Measurements from ENCODE around the gene CMTM7. TPM values are rescaled to one million over a fixed set of nuclear protein-coding genes. Genes with fewer than 3 reads are reported as not detected.

The CMTM7 gene
- total and polyA plus RNA-seq, 2 experiments from 2014 or later: 32.2 to 93.6 TPM

DNA sequence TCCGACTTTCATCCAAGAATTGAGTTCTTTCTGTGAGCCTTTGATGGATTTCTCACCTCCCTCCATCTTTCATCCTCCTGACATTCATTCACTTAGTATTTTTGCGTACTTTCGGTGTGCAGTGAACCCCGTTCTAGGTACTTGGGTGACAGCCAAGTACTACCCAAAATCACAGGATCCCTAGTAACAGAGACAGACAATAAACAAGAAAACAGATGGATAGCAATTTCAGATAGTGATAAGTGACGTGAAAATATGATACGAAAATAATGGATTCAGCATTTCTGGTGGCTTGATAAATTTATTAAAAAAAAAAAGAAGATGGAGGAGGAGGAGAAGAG lies 111.3 kb downstream of the CMTM7 start (continued):
- TF ChIP-seq, protein P1, sequence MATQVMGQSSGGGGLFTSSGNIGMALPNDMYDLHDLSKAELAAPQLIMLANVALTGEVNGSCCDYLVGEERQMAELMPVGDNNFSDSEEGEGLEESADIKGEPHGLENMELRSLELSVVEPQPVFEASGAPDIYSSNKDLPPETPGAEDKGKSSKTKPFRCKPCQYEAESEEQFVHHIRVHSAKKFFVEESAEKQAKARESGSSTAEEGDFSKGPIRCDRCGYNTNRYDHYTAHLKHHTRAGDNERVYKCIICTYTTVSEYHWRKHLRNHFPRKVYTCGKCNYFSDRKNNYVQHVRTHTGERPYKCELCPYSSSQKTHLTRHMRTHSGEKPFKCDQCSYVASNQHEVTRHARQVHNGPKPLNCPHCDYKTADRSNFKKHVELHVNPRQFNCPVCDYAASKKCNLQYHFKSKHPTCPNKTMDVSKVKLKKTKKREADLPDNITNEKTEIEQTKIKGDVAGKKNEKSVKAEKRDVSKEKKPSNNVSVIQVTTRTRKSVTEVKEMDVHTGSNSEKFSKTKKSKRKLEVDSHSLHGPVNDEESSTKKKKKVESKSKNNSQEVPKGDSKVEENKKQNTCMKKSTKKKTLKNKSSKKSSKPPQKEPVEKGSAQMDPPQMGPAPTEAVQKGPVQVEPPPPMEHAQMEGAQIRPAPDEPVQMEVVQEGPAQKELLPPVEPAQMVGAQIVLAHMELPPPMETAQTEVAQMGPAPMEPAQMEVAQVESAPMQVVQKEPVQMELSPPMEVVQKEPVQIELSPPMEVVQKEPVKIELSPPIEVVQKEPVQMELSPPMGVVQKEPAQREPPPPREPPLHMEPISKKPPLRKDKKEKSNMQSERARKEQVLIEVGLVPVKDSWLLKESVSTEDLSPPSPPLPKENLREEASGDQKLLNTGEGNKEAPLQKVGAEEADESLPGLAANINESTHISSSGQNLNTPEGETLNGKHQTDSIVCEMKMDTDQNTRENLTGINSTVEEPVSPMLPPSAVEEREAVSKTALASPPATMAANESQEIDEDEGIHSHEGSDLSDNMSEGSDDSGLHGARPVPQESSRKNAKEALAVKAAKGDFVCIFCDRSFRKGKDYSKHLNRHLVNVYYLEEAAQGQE (IDR thresholded peaks at IDR 0.05; ENCODE audit: unreplicated experiment): no peak
- TF ChIP-seq JUNB (IDR thresholded peaks at IDR 0.05; ENCODE audit: unreplicated experiment) (no peak), POLR2AphosphoS5 (IDR thresholded peaks at IDR 0.05; ENCODE audit: low read depth) (no peak), ZNF462 (CRISPR knock-in tag; IDR thresholded peaks at IDR 0.05) (no peak), EZH2 (IDR thresholded peaks at IDR 0.05; ENCODE audit: low read depth, unreplicated experiment) (no peak), STAT1 (IDR thresholded peaks at IDR 0.05; ENCODE audit: unreplicated experiment) (no peak)

Other genes with a start within 250 kb of the CMTM7 start
- gene CMTM8, start 153.2 kb upstream of the CMTM7 start, total RNA-seq (2014; rRNA removed; shearing (Covaris generic)): 14.3 and 24.5 TPM in 2 replicates
- gene CMTM8, start 153.2 kb upstream of the CMTM7 start, polyA plus RNA-seq (2016; fragmentation: Nextera tagmentation; extraction: Ambion mirVana): 19.9 and 22.2 TPM in 2 replicates
- 78.0 and 123 TPM in 2 replicates for gene CMTM6, start 111.0 kb downstream of the CMTM7 start, total RNA-seq (2014; rRNA removed; shearing (Covaris generic))
- gene CMTM6, start 111.0 kb downstream of the CMTM7 start, polyA plus RNA-seq (2016; fragmentation: Nextera tagmentation; extraction: Ambion mirVana): 34.9 and 42.3 TPM in 2 replicates
- 45.1 and 52.9 TPM in 2 replicates for gene DYNC1LI1, start 179.0 kb downstream of the CMTM7 start, total RNA-seq (2014; rRNA removed; shearing (Covaris generic))
- 41.7 and 48.0 TPM in 2 replicates for gene DYNC1LI1, start 179.0 kb downstream of the CMTM7 start, polyA plus RNA-seq (2016; fragmentation: Nextera tagmentation; extraction: Ambion mirVana)